ENCODE results near the gene RNF144A. TPM values are rescaled to one million over a fixed set of nuclear protein-coding genes. Genes with fewer than 3 reads are reported as not detected.

RNF144A gene
- polyA plus RNA-seq, 4 donors, result 1.4 to 5.0 (median 2.7) TPM

DNA sequence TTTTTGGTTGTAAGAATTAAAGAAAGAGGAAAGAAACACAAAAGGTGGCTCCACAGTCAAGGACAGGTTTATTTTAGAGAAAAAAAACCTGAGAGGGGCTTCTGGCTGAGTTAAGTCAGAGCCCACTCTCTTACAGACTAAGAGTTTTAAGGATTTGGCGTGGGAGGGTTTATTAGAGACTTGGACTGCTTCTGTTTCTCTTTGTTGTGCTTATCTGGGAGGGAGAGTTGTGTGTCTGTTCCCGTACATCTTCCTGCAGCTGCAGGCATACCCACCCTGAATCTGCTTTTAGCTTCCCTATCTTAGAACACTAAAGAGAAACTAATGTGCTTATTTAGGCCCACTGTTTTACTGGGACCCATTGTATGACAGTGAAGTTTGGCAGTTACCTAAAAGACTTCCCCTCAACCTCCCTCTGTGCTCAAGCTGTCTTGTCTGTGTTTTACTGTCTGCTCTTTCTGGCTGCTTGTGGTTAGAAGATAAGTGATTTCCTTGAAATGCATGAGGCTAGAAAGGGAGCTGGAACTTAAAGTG, 36.9 kb upstream of the RNF144A start:
- peak overlapping the region in 1 of 3 donors; percentile 74 for H3K27ac ChIP-seq (ENCODE audit: low read depth in 1 of 3, low read length in 2 of 3)

DNA sequence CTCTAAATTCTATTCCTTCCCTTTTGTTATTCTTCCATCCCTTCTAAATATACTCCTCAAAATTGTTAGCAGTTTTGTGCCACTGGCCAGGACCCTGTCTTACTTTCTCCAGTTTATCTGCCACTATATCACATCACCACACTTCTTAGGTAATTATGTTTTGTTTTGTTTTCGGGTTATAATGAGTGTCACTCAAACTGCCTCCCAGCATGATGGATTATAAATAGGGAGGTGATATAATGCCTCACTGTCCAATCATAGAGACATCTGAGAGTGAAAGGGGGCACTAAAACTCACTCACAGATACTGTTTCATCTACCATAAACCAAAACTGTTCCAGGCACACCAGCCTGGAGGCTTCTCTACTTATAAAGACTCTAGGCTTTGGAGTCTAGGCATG, 36.2 kb upstream of the RNF144A start:
- no peak overlapping the region for H3K27ac ChIP-seq (ENCODE audit: low read depth in 1 of 3, low read length in 2 of 3)
- H3K9me3 ChIP-seq (ENCODE audit: control insufficient read depth in 2 of 2, insufficient read depth in 1 of 2, low read depth in 1 of 2, low read length in 1 of 2), result no peaks in the 10 kb centered on the region
- no peak for DNase-seq
- FAIRE-seq, result no peak
- H3K27me3 ChIP-seq (ENCODE audit: control insufficient read depth in 3 of 3, insufficient read depth in 3 of 3, low read length in 3 of 3), result no peaks in the 10 kb centered on the region
- H3K36me3 ChIP-seq (ENCODE audit: control insufficient read depth in 3 of 3, insufficient read depth in 2 of 3, low read depth in 1 of 3, low read length in 3 of 3), result no peaks in the 10 kb centered on the region
- peaks cover 0 to 8% (median 6%) of the 10 kb centered on the region in 3 donors for H3K4me1 ChIP-seq (ENCODE audit: control insufficient read depth in 3 of 3, insufficient read depth in 2 of 3, low read depth in 1 of 3, low read length in 2 of 3)
- 66 to 91% (median 78%) methylated on average over 1 of the region's 1 CpG for WGBS, 3 donors
- H3K4me3 ChIP-seq (ENCODE audit: low read depth in 1 of 3, low read length in 3 of 3), result no peak overlapping the region

More for the DNA sequence above, 36.9 kb upstream of the RNF144A start:
- FAIRE-seq (no peak), DNase-seq (peak in 1 of 2 donors; percentile 57)
- 73 to 81% (median 77%) methylated on average over 2 of the region's 2 CpGs for WGBS, 3 donors
- Histone ChIP-seq H3K4me3 (ENCODE audit: low read depth in 1 of 3, low read length in 3 of 3) (no peak overlapping the region), H3K27me3 (ENCODE audit: control insufficient read depth in 3 of 3, insufficient read depth in 3 of 3, low read length in 3 of 3) (no peaks in the 10 kb centered on the region), H3K36me3 (ENCODE audit: control insufficient read depth in 3 of 3, insufficient read depth in 2 of 3, low read depth in 1 of 3, low read length in 3 of 3) (no peaks in the 10 kb centered on the region), H3K9me3 (ENCODE audit: control insufficient read depth in 2 of 2, insufficient read depth in 1 of 2, low read depth in 1 of 2, low read length in 1 of 2) (no peaks in the 10 kb centered on the region), H3K4me1 (ENCODE audit: control insufficient read depth in 3 of 3, insufficient read depth in 2 of 3, low read depth in 1 of 3, low read length in 2 of 3) (peaks cover 0 to 8% (median 6%) of the 10 kb centered on the region in 3 donors)

DNA sequence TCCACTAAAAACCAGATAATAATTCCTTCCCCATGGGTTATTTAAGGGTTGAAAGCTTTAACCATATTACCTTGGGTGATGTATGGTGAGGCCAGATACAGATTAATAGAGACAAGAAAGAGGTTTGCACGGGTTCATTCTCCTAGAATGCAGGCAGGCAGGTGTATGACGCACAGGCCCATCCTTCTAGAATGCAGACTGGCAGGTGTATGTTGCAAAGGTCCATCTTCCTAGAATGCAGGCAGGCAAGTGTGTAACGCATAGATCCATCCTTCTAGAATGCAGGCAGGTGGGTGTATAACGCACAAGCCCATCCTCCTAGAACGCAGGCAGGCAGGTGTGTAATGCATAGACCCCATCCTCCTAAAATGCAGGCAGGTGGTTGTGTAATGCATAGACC, 35.7 kb upstream of the RNF144A start:
- FAIRE-seq, result no peak
- WGBS, 3 donors, result 90 to 92% (median 92%) methylated on average over 5 of the region's 5 CpGs
- Histone ChIP-seq H3K4me1 (ENCODE audit: control insufficient read depth in 3 of 3, insufficient read depth in 2 of 3, low read depth in 1 of 3, low read length in 2 of 3) (peaks cover 0 to 8% (median 6%) of the 10 kb centered on the region in 3 donors), H3K36me3 (ENCODE audit: control insufficient read depth in 3 of 3, insufficient read depth in 2 of 3, low read depth in 1 of 3, low read length in 3 of 3) (no peaks in the 10 kb centered on the region), H3K27ac (ENCODE audit: low read depth in 1 of 3, low read length in 2 of 3) (no peak overlapping the region), H3K9me3 (ENCODE audit: control insufficient read depth in 2 of 2, insufficient read depth in 1 of 2, low read depth in 1 of 2, low read length in 1 of 2) (no peaks in the 10 kb centered on the region), H3K4me3 (ENCODE audit: low read depth in 1 of 3, low read length in 3 of 3) (no peak overlapping the region), H3K27me3 (ENCODE audit: control insufficient read depth in 3 of 3, insufficient read depth in 3 of 3, low read length in 3 of 3) (no peaks in the 10 kb centered on the region)
- no peak for DNase-seq

DNA sequence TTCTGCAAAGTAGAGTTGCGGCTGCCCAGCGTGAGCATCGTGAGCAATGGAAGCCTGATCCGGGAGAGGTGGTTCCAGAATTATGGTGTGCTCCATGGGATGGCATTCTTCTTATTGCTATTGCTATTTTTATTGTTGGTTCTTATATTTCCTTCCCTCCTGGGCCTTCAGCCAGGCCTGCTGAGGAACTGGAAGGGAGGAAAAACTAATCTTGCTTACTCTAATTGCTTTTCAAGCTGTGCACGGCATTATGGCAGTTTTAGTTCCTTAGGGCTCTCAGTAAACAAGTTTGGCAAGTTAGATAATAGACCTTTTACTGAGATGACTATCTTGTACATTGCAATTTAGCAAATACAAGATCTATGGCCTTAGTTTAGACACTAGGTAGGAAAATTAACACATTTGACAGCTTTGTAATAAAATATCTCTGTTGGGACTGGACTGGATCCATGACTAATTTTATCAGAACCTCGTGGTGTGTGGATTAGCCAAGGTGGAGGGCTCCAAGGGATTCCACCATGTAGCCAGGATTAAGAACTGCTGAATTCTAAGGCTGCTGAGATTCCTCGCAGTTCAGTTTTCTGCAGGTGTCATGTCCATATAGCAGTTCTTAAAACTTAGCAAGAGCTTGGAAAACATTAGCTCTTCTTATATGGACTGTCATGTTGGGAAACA, 33.6 kb upstream of the RNF144A start:
- 69 to 75% (median 70%) methylated on average over 7 of the region's 7 CpGs for WGBS, 3 donors
- Histone ChIP-seq H3K27me3 (ENCODE audit: control insufficient read depth in 3 of 3, insufficient read depth in 3 of 3, low read length in 3 of 3) (no peaks in the 10 kb centered on the region), H3K4me3 (ENCODE audit: low read depth in 1 of 3, low read length in 3 of 3) (no peak overlapping the region), H3K27ac (ENCODE audit: low read depth in 1 of 3, low read length in 2 of 3) (no peak overlapping the region), H3K36me3 (ENCODE audit: control insufficient read depth in 3 of 3, insufficient read depth in 2 of 3, low read depth in 1 of 3, low read length in 3 of 3) (no peaks in the 10 kb centered on the region), H3K9me3 (ENCODE audit: control insufficient read depth in 2 of 2, insufficient read depth in 1 of 2, low read depth in 1 of 2, low read length in 1 of 2) (no peaks in the 10 kb centered on the region), H3K4me1 (ENCODE audit: control insufficient read depth in 3 of 3, insufficient read depth in 2 of 3, low read depth in 1 of 3, low read length in 2 of 3) (no peaks in the 10 kb centered on the region)
- DNase-seq (no peak), FAIRE-seq (no peak)

DNA sequence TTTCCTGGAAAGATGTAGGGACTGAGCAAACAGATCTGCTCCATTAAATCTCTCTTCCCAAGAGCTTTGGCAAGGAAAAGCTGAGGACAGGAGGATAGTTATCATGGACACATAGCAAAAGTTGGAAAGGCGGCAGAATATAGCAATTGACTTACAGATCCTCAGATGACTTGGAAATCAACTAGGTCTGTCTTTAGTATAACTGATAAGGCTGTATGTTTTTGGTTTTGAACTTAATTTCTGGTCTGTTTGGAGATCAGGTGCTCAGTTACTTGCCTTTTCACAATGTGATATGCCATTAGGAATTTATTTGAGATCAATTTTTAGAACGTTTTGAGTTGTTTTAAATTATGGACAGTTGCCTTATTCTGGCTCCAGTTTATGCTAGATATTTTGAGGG, 31.7 kb upstream of the RNF144A start:
- Histone ChIP-seq H3K27me3 (ENCODE audit: control insufficient read depth in 3 of 3, insufficient read depth in 3 of 3, low read length in 3 of 3) (no peaks in the 10 kb centered on the region), H3K27ac (ENCODE audit: low read depth in 1 of 3, low read length in 2 of 3) (no peak overlapping the region), H3K4me1 (ENCODE audit: control insufficient read depth in 3 of 3, insufficient read depth in 2 of 3, low read depth in 1 of 3, low read length in 2 of 3) (no peaks in the 10 kb centered on the region), H3K9me3 (ENCODE audit: control insufficient read depth in 2 of 2, insufficient read depth in 1 of 2, low read depth in 1 of 2, low read length in 1 of 2) (no peaks in the 10 kb centered on the region), H3K36me3 (ENCODE audit: control insufficient read depth in 3 of 3, insufficient read depth in 2 of 3, low read depth in 1 of 3, low read length in 3 of 3) (no peaks in the 10 kb centered on the region), H3K4me3 (ENCODE audit: low read depth in 1 of 3, low read length in 3 of 3) (no peak overlapping the region)
- FAIRE-seq (no peak), DNase-seq (no peak)
- 84 to 87% (median 85%) methylated on average over 2 of the region's 2 CpGs for WGBS, 3 donors

DNA sequence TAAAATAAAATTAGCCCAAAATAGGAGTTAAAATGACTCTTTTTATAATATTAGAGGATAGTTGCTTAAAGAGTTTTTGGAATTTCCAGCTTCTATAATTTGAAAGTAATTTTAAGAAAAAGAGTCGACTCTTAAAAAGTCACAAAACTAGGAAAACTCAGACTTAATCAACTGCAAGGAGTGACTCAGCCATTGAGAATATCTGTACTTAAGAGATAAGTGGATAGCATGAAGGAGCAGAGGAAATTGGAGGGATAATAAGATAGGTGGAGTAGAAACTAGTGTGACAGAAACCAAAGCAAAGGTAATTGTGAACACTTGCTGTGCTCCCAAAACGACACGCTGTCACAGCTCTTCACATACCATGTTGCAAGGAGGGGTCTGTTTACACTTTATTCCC, 31.2 kb upstream of the RNF144A start:
- DNase-seq (no peak), FAIRE-seq (no peak)
- 86 to 92% (median 89%) methylated on average over 3 of the region's 3 CpGs for WGBS, 3 donors

DNA sequence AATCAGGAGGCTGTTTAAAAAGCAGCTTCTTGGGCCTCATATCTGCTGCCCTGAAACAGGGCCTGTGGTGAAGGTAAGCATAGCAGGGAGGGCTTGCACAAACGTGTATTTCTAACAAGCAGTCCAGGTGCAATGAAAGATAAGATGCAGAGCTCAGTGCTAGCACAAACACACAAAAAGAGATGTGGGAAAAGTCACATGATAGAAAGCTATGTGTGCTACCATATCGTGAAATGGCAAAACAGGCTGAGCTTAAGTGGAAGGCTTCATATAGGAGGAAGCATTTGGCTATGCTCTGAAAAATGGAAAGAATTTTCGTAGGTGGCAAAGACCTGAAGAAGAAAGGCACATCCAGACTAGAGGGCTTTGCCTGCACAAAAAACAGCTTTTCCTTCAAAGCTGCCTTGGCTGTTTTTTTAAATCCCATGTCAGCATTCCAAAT, 29.4 kb upstream of the RNF144A start:
- Histone ChIP-seq H3K27me3 (ENCODE audit: control insufficient read depth in 3 of 3, insufficient read depth in 3 of 3, low read length in 3 of 3) (no peaks in the 10 kb centered on the region), H3K9me3 (ENCODE audit: control insufficient read depth in 2 of 2, insufficient read depth in 1 of 2, low read depth in 1 of 2, low read length in 1 of 2) (no peaks in the 10 kb centered on the region), H3K4me3 (ENCODE audit: low read depth in 1 of 3, low read length in 3 of 3) (no peak overlapping the region), H3K36me3 (ENCODE audit: control insufficient read depth in 3 of 3, insufficient read depth in 2 of 3, low read depth in 1 of 3, low read length in 3 of 3) (peaks cover 0 to 2% (median 2%) of the 10 kb centered on the region in 3 donors), H3K4me1 (ENCODE audit: control insufficient read depth in 3 of 3, insufficient read depth in 2 of 3, low read depth in 1 of 3, low read length in 2 of 3) (no peaks in the 10 kb centered on the region), H3K27ac (ENCODE audit: low read depth in 1 of 3, low read length in 2 of 3) (no peak overlapping the region)
- DNase-seq (no peak), FAIRE-seq (no peak)
- 62 to 69% (median 62%) methylated on average over 3 of the region's 3 CpGs for WGBS, 3 donors

More for the DNA sequence above, 31.2 kb upstream of the RNF144A start:
- Histone ChIP-seq H3K4me1 (ENCODE audit: control insufficient read depth in 3 of 3, insufficient read depth in 2 of 3, low read depth in 1 of 3, low read length in 2 of 3) (no peaks in the 10 kb centered on the region), H3K27me3 (ENCODE audit: control insufficient read depth in 3 of 3, insufficient read depth in 3 of 3, low read length in 3 of 3) (no peaks in the 10 kb centered on the region), H3K36me3 (ENCODE audit: control insufficient read depth in 3 of 3, insufficient read depth in 2 of 3, low read depth in 1 of 3, low read length in 3 of 3) (no peaks in the 10 kb centered on the region), H3K4me3 (ENCODE audit: low read depth in 1 of 3, low read length in 3 of 3) (no peak overlapping the region), H3K9me3 (ENCODE audit: control insufficient read depth in 2 of 2, insufficient read depth in 1 of 2, low read depth in 1 of 2, low read length in 1 of 2) (no peaks in the 10 kb centered on the region), H3K27ac (ENCODE audit: low read depth in 1 of 3, low read length in 2 of 3) (no peak overlapping the region)

DNA sequence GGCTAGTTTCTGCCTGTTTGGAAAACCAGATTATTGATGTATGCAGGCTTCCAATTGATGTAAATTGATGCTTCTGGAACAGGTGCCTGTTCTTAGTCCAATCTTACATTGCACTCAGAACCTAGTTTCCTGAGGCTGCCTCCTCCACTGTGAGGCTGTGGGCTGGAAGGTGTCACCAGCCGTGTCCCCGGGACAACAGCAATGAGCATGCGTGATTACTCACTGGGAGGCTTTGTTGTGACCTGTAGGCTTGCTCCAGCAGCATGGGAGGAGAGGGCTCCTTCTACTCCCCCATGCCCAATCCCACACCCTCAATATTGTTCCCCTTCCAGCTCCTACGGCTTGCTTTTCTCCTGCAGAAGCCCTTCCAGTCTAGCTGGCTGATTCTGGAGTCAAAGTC, 28.5 kb upstream of the RNF144A start:
- H3K27ac ChIP-seq (ENCODE audit: low read depth in 1 of 3, low read length in 2 of 3), result no peak overlapping the region
- FAIRE-seq, result no peak
- H3K36me3 ChIP-seq (ENCODE audit: control insufficient read depth in 3 of 3, insufficient read depth in 2 of 3, low read depth in 1 of 3, low read length in 3 of 3), result peaks cover 0 to 2% (median 2%) of the 10 kb centered on the region in 3 donors
- no peaks in the 10 kb centered on the region for H3K4me1 ChIP-seq (ENCODE audit: control insufficient read depth in 3 of 3, insufficient read depth in 2 of 3, low read depth in 1 of 3, low read length in 2 of 3)
- no peaks in the 10 kb centered on the region for H3K9me3 ChIP-seq (ENCODE audit: control insufficient read depth in 2 of 2, insufficient read depth in 1 of 2, low read depth in 1 of 2, low read length in 1 of 2)
- 78 to 89% (median 86%) methylated on average over 4 of the region's 4 CpGs for WGBS, 3 donors
- no peaks in the 10 kb centered on the region for H3K27me3 ChIP-seq (ENCODE audit: control insufficient read depth in 3 of 3, insufficient read depth in 3 of 3, low read length in 3 of 3)
- H3K4me3 ChIP-seq (ENCODE audit: low read depth in 1 of 3, low read length in 3 of 3), result no peak overlapping the region
- no peak for DNase-seq

All from small intestine (tissue), 7 donors.